ENCODE results near the gene GABARAPL1.

The GABARAPL1 gene

DNA sequence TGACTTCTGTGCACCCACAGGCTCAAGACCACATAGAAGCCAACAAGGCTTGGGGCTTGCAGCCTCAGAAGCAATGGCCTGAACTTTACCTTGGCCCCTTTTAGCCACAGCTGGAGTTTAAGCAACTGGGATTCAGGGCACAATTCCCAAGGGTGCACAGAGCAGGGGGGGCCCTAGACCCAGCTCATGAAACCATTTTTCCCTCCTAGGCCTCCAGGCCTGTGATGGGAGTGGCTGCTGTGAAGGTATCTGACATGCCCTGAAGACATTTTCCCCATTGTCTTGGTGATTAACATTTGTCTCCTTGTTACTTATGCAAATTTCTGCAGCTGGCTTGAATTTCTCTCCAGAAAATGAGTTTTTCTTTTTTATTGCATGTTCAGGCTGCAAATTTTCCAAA is 21.9 kb downstream of the GABARAPL1 start:
- no peak for DNase-seq (ENCODE audit: low read depth in 2 of 2)

DNA sequence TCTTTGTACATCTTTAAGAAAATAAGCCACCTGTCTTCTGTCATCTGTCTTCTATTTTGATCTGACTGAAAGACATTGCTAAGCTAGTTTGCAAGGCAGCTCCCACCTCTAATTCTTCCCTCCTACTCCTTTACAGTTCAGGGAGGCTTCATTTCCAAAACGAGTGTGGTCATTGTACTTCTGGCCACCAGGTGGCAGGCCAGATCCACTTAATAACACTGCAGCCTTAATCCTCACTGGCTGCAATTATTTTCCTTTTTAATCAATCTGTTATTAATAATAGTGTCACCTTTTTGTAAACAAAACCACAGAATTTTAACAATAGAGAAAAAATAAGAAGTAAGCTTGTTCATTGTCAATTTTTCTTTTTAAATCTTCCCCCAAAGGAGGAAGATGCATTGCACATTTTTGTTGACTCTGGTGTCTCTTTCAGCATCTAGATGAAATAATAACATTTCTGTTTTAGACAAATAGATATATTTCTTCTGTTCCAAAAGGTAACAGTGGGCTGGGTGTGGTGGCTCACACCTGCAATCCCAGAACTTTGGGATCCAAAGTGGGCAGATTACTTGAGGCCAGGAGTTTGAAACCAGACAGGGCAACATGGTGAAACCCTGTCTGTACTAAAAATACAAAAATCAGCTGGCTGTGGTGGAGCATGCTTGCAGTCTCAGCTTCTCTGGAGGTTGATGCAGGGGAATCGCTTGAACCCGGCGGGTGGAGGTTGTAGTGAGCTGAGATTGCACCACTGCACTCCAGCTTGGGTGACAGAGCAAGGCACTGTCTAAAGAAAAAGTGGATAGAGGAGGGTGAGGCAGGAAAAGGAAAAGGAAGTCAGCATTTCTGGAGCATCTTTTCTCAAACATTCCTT is 23.3 kb downstream of the GABARAPL1 start:
- DNase-seq (ENCODE audit: low read depth in 2 of 2), result peak in 1 of 2 donors; percentile 23

DNA sequence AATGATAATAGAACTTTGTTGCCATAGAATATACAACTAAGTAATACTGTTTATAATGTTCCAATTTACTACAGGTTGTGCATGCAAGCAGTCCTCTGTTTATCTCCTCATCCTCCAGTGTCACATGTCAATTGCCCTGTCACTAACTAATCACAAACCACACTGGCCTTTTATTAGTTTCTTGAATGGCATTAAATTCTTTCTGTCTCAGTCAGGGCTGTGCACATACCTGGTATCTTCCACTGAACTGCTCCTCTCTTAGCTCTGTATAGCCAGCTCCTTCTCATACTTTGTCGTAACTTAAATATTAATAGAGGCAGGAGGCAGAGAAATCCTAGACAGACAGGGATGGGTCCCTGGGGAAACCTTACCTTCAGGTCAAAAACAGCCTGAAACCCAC is 24.0 kb downstream of the GABARAPL1 start:
- no peak for DNase-seq (ENCODE audit: low read depth in 2 of 2)

DNA sequence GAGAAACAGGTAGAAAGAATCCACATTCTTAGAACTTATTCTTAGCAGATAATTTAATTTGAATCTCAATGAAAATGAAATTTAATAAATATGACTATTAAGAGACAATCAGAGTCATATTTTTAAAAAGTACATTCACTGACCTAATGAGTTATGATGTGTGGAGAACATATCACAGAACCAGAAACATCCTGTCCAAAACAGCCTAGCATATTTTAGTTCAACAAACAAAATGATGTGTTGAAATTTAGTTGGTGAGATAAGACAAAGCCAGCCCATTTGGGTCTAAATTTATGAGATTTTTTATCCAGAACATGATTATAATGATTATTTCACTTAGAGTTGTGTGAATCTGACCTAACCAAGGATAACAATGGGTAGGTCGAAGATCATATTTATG is 25.8 kb downstream of the GABARAPL1 start:
- no peak for DNase-seq (ENCODE audit: low read depth in 2 of 2)

DNA sequence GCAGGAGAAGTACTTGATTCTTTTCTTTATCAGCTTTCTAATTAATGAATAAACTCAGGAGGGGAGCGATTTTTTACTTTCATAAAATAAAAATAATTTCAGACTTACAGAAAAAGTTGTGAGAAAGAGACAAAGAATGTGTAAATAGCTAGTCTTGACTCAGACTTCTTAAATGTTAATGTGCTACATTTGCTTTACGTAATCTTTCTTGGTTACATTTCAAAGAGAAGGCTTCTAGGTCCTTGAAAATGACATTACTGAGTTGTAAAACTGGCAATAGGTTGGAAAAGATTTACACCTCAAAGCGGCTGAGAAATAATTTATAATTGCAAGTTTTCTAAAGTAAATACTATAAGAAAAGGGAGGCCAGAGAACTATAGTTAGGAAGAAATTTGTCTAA is 28.6 kb downstream of the GABARAPL1 start:
- DNase-seq (ENCODE audit: low read depth in 2 of 2), result no peak

DNA sequence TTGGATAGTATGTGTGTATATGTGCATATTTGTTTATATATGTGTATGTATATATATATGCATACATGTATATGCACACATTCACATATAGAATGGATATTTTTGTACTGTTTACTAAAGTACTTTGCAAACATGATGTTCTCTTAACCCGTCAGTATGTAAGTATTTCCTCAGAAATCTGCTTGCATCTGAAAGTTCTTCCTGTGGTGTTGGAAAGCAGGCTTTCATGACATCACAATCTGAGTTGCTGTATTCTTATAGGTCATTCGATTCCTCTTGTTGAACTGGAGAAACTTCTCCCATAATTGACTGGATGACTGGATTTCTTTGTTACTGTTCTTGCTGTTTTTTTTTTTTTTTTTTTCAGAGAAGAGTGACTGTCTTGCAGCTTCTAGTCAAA is 29.1 kb downstream of the GABARAPL1 start:
- no peak for DNase-seq (ENCODE audit: low read depth in 2 of 2)

DNA sequence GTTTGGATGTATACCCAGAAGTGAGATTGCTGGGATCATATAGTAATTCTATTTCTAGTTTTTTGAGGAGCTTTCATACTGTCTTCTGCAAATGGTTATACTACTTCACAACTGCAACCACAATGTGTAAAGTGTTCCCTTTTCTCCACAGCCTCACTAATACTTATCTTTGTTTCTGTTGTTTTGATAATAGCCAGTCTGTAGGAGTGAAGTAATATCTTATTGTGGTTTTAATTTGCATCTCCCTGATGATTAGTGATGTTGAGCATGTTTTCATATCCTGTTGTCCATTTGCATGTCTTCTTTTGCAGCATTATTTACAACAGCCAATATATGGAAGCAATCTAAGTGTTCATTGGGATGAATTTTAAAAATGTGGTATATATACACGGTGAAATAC is 29.9 kb downstream of the GABARAPL1 start:
- no peak for DNase-seq (ENCODE audit: low read depth in 2 of 2)

DNA sequence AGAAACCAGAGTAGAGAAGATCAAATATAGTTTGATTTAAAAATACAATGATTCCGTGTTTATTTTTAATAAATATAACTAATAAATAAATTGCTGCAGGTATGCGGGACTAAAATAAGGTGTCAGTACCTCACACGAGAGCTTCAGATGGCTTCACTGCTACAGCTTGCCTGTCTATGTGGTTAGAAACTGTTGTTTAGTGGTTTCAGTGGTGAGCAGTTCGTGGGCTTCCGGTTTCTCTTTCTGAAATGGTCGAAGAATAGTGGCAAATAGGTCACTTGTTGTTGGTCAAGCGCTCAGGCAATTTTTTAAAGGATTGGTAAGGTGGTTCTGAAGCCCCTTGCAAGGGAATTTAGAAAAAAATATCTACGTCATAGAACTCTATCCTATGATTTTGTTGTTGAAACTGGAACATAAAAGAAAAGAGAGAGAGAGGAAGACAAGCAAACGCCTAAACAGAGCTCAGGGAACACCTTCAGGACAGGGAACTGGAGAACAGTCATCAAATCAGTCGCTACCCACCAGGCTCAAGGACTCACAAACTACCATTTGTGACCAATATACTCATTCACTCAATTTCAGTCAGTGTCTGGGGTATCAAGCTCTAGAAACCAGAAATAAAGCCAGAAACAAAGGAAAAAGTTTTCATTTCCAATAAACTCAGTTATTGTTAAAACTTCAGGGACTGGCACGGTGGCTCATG is 31.3 kb downstream of the GABARAPL1 start:
- DNase-seq (ENCODE audit: low read depth in 2 of 2), result no peak

DNA sequence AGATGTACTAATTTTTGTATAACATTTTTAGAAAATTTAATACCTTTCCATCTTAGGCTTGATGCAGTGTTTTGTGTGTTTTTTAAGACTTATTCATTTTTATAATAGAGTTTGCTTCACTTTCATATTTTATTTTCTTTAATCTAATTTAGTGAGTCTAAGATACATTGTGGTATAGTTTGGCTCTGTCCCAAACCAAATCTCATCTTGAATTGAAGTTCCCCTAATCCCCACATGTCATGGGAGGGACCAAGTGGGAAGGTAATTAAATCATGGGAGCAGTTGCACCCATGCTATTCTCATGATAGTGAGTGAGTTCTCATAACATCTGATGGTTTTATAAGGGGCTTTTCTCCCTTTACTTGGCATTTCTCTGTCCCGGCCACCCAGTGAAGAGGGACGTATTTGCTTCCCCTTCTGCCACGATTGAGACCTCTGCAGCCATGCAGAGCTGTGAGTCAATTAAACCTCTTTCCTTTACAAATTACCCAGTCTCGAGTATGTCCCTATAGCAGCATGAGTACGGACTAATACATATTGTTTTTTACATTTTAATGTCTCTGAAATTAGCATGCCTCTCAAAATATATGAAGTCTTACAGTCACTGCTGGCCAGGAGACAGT is 34.9 kb downstream of the GABARAPL1 start:
- DNase-seq (ENCODE audit: low read depth in 2 of 2), result no peak

DNA sequence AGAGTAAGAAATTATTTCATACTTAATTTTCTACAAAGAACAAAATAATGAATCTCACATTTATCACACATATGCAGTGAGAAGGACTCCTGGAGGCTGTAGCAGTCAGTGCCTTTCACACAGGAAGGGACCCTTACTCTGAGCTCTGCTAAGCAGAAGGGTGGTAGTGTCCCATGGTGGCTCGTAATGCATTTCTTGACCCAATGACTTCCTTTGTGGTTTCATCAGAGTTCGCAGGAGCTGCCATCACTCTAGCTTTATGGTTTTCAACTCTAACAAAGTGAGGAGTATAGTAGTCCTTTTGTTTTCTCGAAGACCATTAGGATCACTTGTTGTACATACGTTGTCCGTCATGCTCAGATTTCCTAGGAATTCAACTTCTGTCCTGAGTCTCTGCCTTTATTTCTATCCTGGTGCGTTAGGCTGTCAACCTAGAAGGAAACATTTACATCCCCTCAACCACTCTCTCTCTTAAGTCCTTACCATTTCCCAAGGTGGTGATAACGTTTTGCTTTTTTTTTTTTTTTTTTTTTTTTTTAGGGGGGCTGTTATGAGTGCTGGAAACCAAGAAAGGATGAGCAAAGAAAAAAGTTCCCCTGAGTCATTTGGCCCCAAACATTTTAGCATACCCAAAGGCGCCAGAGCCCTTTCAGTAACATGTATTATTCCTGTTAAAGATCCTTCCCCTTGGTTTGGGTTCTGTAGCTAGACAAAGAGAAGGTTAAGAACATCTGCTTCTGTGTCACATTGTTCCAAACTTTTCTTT is 37.2 kb downstream of the GABARAPL1 start:
- DNase-seq (ENCODE audit: low read depth in 2 of 2), result no peak

DNA sequence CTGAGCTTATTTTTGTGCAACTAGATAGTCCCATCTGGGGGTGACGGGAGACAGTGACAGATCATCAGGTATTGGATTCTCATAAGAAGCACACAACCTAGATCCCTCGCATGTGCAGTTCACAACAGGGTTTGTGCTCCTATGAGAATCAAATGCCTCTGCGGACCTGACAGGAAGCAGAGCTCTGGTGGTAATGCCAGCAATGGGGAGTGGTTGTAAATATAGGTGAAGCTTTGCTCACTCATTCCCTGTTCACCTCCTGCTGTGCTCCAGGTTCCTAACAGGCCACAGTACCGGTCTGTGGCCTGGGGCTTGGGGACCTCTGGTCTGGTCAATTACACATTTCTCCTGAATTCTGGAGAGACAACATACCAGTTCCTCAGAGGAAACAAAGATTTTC is 39.0 kb downstream of the GABARAPL1 start:
- DNase-seq (ENCODE audit: low read depth in 2 of 2), result no peak

DNA sequence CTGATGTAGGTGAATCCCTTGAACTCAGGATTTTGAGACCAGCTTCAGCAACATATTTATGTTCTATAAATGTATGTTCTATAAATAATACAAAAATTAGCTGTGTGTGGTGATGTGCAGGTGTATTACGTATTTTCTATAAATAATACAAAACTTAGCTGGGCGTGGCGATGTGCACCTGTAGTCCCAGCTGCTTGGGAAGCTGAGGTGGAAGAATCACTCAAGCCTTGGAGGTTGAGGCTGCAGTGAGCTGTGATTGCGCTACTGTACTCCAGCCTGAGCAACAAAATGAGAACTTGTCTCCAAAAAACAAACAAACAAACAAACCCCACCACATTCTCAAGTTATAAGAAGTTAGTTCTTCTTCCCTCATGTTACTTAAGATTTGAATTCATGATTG is 39.5 kb downstream of the GABARAPL1 start:
- no peak for DNase-seq (ENCODE audit: low read depth in 2 of 2)

DNA sequence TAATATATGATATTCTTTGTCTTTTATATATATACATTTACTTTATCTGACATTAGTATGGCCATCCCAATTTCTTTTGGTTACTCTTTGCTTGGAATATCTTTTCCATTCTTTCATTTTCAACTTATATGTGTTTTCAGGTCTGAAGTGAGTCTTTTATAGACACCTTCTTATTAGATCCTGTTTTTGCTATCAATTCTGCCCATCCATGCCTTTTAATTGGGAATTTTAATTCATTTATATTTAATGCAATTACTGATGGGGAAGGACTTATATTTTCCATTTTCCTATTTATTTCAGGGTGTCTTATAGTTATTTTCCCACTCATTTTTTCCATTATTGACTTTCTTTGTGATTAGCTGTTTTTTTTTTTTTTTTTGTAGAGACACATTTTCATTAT is 43.4 kb downstream of the GABARAPL1 start:
- no peak for DNase-seq (ENCODE audit: low read depth in 2 of 2)

DNA sequence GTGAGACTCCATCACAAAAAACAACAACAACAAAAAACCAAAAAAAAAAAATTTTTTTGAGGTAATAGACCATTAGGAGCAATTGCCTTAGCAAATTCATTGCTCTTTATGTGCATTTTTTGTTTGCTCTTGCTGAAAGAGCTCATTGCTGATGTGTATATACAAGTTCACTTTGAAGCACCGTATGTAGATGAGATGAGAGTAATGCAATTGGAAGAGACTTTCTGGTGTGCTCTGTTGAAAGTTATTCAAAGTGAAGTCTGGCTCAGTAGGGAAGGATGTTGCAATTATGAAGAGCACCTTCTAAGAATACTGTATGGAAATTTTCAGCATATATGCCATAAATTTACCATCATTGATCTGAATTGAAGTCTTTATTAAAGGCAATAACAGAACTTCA is 48.2 kb downstream of the GABARAPL1 start:
- DNase-seq (ENCODE audit: low read depth in 2 of 2), result no peak

DNA sequence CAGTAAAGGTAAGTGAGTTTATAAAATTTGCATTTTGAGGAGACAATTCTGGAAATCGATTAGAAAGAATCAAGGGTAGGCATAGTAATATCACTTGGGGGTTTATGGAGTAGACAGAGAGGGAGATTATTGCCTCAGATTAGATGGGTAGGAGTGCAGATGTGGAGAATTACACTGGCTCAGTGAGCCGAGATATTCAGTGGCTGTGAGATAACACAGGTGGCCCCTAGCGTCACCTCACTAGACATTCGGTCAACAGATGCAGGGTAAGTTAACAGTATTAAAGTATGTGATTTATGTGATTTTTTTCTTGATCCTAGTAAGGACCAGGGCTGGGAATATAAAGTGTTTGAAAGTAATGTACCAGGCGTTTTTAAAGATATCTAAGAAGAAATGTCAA is 55.4 kb downstream of the GABARAPL1 start:
- DNase-seq (ENCODE audit: low read depth in 2 of 2), result no peak

DNA sequence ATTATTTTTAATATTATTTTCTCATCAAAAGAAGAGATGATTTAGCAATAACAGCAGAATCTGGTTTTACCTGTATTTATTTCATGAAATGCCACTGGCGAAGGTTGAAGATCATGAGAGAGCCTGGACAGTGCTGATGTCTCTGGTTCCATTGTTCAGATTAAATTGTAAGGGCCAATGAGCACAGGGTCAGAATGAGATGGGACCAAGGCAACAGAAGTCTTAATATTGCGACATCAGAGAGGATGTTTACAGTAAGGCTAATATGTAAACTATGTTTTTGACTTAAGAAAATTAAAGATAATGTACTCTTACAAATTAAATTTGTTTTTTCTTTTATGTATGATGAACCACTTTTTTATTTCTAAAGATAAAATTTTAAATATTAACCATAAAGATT is 59.8 kb downstream of the GABARAPL1 start:
- DNase-seq (ENCODE audit: low read depth in 2 of 2), result no peak

Measured in stimulated activated CD8-positive, alpha-beta memory T cell treated with anti-CD3 and anti-CD28 coated beads, Interleukin-2, amount 100 ng/mL, for 48 hours (primary cell).